ENCODE results near the gene EPOP.

Gene EPOP

GRCh38 chr17:38663964-38664644, 10.7 kb downstream of the EPOP start:
- Histone ChIP-seq H3K4me2 (no peak overlapping the region), H2AFZ (ENCODE audit: low read depth) (no peak overlapping the region), H3K27ac (no peak overlapping the region), H4K20me1 (ENCODE audit: insufficient read depth) (no peaks in the 10 kb centered on the region), H3K9ac (no peak overlapping the region), H3K27me3 (ENCODE audit: insufficient read depth, low read depth) (peaks cover 2% of the 10 kb centered on the region; the same call in 1 of the 2 replicates), H3K4me3 (IDR thresholded peaks at IDR 0.05; ENCODE audit: insufficient read depth, low read depth, low read length) (no peak overlapping the region), H3K4me1 (ENCODE audit: low read depth, poor library complexity, severe bottlenecking) (peaks cover 9% of the 10 kb centered on the region), H3K36me3 (ENCODE audit: insufficient read depth) (no peaks in the 10 kb centered on the region), H3K79me2 (ENCODE audit: insufficient read depth, low read depth) (no peaks in the 10 kb centered on the region)
- TF ChIP-seq CTCF (conservative IDR thresholded peaks at IDR 0.05; ENCODE audit: low read depth, low read length), result no peak

GRCh38 chr17:38663125-38663751, 11.5 kb downstream of the EPOP start:
- H3K4me3 ChIP-seq (IDR thresholded peaks at IDR 0.05; ENCODE audit: insufficient read depth, low read depth, low read length), result no peak overlapping the region
- H3K27me3 ChIP-seq (ENCODE audit: insufficient read depth, low read depth), result no peaks in the 10 kb centered on the region
- H4K20me1 ChIP-seq (ENCODE audit: insufficient read depth), result no peaks in the 10 kb centered on the region
- H3K36me3 ChIP-seq (ENCODE audit: insufficient read depth), result no peaks in the 10 kb centered on the region
- no peak overlapping the region for H3K27ac ChIP-seq
- H3K4me2 ChIP-seq, result no peak overlapping the region
- peaks cover 9% of the 10 kb centered on the region for H3K4me1 ChIP-seq (ENCODE audit: low read depth, poor library complexity, severe bottlenecking)
- H3K79me2 ChIP-seq (ENCODE audit: insufficient read depth, low read depth), result no peaks in the 10 kb centered on the region
- TF ChIP-seq CTCF (conservative IDR thresholded peaks at IDR 0.05; ENCODE audit: low read depth, low read length), result peak; percentile 95
- H3K9ac ChIP-seq, result no peak overlapping the region
- peak overlapping the region; percentile 60; the same call in 1 of the 2 replicates for H2AFZ ChIP-seq (ENCODE audit: low read depth)

- peaks cover 9% of the 10 kb centered on the region for H3K4me1 ChIP-seq (ENCODE audit: low read depth, poor library complexity, severe bottlenecking)
- TF ChIP-seq CTCF (conservative IDR thresholded peaks at IDR 0.05; ENCODE audit: low read depth, low read length), result no peak
- H4K20me1 ChIP-seq (ENCODE audit: insufficient read depth), result no peaks in the 10 kb centered on the region
- no peaks in the 10 kb centered on the region for H3K36me3 ChIP-seq (ENCODE audit: insufficient read depth)
- no peak overlapping the region for H3K4me2 ChIP-seq
- no peak overlapping the region for H3K27ac ChIP-seq
- H2AFZ ChIP-seq (ENCODE audit: low read depth), result no peak overlapping the region
- H3K79me2 ChIP-seq (ENCODE audit: insufficient read depth, low read depth), result no peaks in the 10 kb centered on the region
- H3K9ac ChIP-seq, result no peak overlapping the region
- no peak overlapping the region for H3K4me3 ChIP-seq (IDR thresholded peaks at IDR 0.05; ENCODE audit: insufficient read depth, low read depth, low read length)
- H3K27me3 ChIP-seq (ENCODE audit: insufficient read depth, low read depth), result no peaks in the 10 kb centered on the region
Observed at GRCh38 chr17:38660097-38661025, 14.4 kb downstream of the EPOP start.

GRCh38 chr17:38659415-38659814, 15.3 kb downstream of the EPOP start:
- no peaks in the 10 kb centered on the region for H3K36me3 ChIP-seq (ENCODE audit: insufficient read depth)
- no peak overlapping the region for H3K27ac ChIP-seq
- H2AFZ ChIP-seq (ENCODE audit: low read depth), result no peak overlapping the region
- no peaks in the 10 kb centered on the region for H4K20me1 ChIP-seq (ENCODE audit: insufficient read depth)
- H3K4me2 ChIP-seq, result no peak overlapping the region
- no peaks in the 10 kb centered on the region for H3K27me3 ChIP-seq (ENCODE audit: insufficient read depth, low read depth)
- no peak overlapping the region for H3K4me3 ChIP-seq (IDR thresholded peaks at IDR 0.05; ENCODE audit: insufficient read depth, low read depth, low read length)
- no peak for TF ChIP-seq CTCF (conservative IDR thresholded peaks at IDR 0.05; ENCODE audit: low read depth, low read length)
- peaks cover 15% of the 10 kb centered on the region for H3K4me1 ChIP-seq (ENCODE audit: low read depth, poor library complexity, severe bottlenecking)
- no peak overlapping the region for H3K9ac ChIP-seq
- H3K79me2 ChIP-seq (ENCODE audit: insufficient read depth, low read depth), result no peaks in the 10 kb centered on the region

Measured in KMS-11 (cell line).